HG02885 (cell line): ENCODE data around the gene APLF.
"Not testable (repeated sequence)": the region's sequence is repeated elsewhere in the genome, so short reads cannot be mapped to it uniquely, and the experiment has no call there.

Source experiments
- ATAC-seq: cut with Tn5 transposase; IDR thresholded peaks from one replicate; pipeline ENCODE4 v1.9.1; 2021; ENCODE audit warnings: mild to moderate bottlenecking; ENCODE audit not compliant: unreplicated experiment, poor library complexity

The APLF gene

DNA sequence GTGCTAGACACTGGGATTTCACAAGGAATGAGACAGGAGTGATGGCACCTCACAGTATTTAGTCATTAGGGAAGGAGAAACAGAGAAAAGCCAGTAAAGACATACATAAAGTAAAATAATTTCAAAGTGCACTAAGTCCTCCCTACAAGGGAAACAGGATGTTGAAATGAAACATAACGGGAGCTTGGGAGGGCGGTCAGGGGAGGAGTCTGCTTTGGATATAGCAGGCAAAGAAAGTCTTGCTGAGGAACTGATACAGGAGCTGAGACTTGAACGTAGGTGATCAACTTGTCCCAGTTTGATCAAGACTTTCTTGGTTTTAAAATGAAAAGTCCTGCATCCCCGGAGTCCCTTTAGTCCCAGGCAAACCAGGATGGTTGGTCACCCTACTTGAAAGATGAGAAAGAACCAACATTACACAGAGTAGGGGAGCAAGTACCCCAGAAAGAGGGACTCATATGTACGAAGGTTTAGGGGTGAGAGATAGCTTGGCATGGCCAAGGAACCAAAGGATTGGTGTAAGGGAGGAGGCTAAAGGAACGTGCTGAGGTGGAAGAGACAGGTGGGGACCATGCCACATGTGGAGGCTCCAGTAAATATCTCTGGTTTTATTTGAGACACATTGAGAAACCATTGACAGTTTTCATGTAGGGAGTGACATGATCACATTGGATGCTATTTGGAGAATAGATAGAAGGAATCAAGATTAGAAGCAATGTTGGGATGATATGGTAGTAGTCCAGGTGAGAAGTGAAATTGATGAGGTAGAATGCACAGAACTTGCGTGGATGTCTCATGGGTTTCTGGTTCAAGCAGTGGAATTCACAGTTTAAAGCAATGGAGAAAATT lies 28.7 kb upstream of the APLF start:
- no peak for ATAC-seq

DNA sequence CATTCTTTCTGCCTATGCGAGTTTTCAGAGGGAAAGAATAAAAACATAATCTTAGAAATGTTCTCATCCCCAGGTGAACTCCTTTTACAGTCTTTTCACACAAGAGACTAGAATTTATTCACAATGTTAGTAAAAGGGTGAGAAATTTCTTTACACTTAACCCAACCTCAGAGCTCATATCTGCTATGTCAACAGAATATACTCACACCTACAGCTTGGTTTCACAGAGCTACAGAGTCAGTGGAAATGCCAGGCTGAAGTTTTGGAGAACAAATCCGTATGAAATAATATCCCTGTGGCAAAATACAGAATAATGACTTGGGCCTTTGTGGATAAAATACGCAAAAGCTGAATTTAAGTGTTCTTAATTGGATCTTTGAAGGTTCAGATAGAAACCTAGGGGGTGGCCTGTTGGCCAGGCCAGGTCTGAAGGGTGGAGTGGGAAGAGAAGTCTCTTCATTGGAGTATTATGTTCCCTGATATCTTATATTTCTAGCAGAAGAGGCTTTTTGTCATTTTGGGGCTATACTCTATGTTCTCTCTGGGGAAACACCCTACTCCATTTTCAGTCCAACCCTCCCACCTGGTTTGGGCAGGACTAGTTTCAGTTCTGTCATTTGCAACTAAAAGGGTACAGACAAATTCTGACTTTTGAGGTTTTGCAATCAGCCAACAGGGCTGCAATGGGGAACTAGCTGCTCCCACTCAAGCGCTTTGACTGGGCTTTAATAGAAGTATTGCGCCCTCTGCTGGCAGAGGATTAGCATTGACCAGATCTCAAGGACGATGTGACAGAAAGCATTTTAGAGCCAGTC lies 26.0 kb upstream of the APLF start:
- peak; percentile 96 for ATAC-seq

DNA sequence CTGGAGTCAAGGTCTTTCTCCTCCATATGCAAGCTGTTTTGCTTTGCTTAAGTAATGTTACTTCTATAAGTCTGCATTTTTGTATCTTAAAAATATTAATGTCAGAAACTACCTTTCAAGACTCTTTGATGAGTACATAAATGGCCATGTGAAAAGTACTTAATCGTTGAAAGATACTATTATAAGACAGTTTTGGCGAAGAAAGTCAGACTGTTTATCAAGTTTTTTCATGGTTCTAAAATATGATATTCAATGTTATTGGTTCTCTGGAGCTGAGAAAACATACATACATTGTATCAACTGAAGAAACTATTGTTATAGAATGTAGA lies 25.4 kb upstream of the APLF start:
- no peak for ATAC-seq

DNA sequence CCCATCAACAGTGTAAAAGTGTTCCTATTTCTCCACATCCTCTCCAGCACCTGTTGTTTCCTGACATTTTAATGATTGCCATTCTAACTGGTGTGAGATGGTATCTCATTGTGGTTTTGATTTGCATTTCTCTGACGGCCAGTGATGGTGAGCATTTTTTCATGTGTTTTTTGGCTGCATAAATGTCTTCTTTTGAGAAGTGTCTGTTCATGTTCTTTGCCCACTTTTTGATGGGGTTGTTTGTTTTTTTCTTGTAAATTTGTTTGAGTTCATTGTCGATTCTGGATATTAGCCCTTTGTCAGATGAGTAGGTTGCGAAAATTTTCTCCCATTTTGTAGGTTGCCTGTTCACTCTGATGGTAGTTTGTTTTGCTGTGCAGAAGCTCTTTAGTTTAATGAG lies 21.0 kb upstream of the APLF start:
- not testable (repeated sequence) for ATAC-seq

DNA sequence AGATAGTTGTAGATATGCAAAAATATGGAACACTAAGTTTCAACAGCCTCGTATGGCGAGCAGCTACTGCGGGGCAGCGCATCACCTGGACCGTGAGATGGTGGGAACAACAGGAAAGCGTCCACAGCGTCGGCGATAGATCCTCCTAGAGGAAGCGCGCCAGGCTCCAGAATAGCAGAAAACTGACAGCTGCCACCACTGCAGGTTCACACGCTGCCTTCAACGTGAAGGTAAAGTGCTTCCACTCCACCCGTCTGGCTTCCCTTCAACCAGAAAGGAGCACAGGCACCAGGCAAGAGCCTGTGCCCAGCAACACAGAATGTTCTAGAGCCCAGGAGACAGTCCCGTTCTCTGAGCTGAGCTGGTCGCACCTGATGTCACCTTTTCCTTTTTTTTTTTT lies 20.3 kb upstream of the APLF start:
- no peak for ATAC-seq

DNA sequence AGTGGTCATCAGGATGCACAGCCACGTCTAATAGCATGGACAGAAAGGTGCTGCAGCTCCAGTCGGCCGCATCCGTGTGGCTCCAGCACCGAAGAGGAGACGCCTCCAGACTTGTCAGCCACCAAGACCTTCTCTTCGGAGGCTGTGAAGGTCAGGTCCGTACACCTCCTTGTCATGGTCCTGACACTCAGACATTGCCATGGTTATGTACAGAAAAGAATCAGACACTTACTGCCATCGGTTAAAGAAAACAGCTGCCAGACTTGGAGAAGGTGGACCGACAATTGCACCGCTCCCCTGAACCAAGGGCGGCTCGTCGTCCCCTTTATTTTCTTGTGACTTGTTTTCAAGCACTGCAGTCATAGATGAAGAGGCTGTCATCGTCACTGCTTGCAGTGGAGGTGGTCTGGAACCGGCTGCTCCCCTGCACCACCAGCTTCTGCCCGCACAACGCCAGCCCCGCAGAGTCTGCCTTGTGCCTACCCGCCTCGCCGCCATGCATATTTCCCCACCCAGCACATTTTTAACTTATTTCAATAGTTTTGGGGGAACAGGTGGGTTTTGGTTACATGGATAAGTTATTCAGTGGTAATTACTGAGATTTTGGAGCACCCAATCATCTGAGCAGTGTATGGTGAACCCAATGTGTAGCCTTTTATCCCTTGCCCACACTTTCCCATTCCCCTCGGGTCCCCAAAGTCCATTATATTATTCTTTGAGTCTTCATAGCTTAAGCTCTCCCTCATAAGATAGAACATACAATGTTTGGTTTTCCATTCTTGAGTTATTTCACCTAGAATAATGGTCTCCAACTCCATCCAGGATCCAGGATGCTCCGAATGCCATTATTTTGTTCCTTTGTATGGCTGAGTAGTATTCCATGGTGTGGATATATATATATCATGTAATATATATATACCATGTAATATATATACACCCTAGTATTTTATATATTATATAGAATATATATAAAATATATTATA lies 18.4 kb upstream of the APLF start:
- ATAC-seq = no peak

DNA sequence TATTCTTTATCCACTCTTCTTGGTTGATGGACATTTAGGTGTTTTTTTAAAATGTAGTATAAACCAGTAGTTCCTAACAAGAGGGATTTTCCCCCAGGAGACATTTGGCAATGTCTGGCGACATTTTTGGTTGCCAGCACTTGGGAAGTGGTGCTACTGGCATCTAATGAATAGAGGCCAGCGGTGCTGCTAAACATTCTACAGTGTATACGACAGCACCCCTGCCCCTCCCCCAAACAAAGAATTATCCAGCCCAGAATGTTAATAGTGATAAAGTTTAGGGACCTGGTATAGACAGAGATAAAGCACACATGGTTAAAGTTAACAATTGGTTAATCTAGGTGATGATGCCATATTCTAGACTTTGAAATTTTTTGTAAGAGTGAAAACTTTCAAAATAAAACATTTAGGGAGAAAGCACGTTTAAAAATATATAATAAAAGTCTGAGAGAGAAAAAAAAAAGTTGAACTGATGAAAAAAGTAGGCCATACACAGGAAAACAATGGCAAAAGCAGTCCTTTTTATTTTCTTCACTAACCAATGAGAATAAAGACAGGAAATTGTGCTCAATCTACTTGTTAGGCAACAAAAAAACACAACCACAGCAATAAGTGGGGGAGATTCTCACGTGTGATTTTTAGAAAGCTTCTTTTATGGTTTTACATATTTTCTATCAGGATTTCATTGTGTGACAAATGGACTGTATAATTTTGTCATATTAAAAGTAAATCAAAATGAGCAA lies 15.1 kb upstream of the APLF start:
- no peak for ATAC-seq

DNA sequence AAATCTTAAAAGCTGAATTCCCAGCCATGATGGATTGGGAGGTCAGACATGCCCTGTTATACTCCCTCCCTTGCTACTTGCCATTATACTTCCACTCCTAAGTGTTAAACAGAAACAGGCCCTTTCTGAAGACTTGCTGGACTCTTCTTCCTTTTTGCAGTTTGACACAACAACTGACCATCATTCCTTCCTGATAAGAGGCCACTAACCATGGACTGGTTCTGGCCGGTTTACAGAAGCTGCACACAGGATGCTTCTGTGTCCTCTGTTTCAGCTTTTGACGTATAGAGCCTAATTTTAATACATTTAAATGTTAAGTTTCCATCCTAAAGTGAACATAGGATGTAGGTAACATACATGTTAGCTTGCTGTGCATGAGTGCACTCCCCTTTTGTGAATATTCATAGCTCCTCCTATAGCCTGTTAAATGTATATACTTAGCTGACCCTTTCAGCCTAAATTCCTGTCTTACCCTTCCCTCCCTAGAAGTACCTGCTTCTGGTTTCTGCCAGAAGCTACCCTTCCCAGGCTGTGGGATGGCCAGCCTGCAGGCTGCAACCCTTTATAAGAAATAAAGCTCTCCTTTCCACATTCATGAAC lies 13.5 kb upstream of the APLF start:
- no peak for ATAC-seq

DNA sequence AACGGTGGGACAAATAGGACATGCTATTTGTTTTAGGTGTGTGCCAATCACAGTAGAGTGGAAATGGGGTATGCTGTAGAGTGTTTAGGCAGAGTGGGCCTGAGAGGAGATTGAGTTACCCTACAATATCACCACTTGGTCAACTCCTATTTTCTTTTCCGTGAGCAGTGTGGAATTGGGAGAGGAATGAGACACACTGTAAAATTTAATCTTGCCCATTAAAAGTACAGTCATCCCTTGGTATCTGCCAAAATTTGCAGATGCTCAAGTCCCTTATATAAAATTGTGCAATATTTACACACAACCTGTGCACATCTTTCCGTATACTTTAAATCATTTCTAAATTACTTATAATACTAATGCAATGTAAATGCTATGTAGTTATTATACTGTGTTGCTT lies 12.7 kb upstream of the APLF start:
- ATAC-seq = no peak

DNA sequence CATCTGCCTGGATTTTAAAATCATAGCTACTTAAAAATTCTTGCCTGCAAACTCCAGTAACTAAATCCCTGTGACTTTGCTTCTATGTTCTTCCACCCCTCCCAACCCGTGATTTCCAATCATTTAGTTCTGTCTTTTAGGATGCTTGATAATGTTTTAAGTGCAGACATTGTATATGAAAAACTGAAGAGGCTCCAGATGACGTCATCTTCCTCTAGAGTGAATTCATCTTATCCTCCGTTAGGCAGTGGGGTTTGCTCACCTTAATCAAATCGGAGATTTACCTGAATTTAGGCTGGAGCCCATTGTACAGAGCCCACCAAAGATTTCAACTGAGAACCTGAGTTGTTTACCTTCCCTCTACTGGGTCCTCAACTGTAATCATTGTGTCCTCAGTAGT lies 11.2 kb upstream of the APLF start:
- no peak for ATAC-seq

DNA sequence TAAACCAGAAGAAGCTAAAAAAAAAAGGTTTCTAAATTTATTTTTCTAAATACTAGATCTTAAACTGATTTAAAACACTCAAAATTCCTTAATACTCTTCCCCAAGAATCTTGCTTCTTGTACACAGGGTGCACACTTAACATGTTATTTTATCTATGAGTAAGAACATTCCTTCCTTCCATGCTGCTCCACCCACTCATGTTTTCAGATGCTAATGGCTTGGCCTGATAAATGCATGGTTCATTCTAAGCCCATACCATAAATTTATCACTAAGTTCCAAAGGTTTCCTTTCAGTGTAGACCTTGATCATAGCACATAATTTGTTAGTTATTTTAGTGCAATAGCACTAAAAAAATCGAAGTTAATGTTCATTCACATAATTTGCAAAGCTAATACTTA lies 8.4 kb upstream of the APLF start:
- no peak for ATAC-seq

DNA sequence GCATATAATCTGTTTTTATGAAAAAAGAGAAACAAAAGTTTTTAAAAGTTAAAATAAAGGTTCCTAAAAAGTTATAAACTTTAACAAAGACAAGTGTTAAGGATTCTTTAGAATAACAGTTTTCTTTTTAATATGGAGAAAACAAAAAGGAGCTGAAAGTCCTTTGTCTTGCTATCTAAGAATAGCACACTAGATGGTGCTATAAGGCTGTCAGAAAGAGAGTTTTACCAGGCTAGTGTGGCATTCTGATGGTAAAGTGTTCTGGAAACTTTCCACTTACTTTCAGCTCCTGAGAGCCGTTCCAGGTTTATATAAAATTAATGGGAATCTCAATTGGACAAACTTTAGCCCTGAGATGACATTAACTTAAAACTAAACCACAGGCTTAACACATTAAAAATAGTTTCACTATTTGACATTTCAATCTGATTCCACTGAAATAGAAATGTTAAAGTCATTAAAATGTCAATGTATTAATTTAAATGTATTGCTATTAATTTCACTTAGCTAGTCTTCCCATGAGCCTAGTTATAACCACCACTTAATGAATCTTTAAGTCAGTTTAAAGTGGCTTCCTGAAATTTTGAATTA lies 4.0 kb upstream of the APLF start:
- ATAC-seq = no peak

DNA sequence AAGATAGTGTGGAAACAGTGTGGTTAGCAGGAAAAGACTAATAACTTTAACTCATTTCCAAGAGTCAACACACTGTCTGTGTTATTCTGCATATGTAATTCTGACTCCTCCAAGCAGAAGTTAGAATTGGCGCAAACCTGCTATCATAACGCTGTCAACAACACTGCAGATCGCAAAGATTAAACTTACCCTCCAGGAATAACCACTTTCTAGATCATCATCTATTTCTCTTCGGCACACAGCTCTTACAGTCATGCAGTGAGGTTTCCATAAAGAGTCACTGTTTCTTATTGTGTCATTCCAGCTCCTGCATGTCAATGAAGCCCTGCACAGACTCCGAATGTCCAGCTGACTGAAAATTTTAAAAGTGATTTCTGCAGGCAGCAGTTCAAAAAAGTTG lies 2.7 kb upstream of the APLF start:
- no peak for ATAC-seq

DNA sequence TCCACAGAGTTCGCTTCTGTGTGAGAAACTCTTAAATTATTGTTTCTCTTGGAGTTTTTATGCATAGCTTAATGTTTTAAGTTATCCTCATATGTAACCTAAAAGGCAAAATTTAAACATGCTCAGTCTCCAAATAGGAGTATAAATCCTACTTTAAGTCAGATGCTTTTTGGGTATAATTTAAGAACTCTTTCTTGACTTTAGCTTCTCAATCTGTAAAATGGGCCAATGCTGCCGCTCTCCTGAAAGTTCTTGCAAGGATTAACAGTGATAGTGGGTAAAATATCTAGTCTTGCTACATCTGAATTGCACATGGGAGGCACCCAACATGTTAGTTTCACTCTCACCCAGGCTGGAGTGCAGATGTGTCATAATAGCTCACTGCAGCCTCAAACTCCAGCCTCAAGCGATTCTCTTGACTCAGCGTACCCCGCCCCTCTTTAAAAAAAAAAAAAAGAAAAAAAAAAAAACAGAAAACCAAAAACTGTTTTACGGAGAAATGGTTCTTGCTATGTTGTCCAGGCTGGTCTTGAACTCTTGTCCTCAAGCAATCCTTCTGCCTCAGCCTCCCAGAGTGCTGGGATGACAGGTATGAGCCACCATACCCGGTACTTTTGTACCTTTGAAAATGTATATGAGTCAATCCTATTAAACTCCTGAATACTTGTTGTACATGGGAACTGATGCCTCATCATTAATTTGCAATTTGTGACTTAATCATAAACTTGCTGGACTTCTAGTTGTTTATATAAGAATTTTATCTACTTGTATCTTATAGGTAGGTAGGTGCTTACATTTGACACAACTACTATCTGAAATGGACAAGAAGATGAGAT lies 2.1 kb upstream of the APLF start:
- no peak for ATAC-seq

DNA sequence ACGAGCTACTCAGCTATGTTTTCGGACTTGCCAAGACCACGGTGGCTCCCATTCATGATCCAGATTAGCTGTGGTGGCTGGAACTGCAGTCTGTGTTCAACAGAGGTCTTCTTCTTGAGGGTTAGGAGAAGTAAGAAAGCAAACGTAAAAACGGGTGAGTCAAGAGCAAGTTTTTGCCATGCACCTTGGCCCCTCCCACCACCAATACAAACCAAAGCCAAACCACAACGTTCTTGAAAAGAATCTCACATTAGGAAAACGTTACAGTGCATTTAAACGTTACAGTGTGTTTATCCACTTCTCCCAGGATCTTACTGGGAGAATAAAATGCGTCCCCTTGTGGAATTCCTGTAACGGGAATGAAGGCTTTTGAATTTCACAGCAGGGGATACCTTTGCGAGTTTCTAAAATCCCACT lies 1.0 kb upstream of the APLF start:
- no peak for ATAC-seq

DNA sequence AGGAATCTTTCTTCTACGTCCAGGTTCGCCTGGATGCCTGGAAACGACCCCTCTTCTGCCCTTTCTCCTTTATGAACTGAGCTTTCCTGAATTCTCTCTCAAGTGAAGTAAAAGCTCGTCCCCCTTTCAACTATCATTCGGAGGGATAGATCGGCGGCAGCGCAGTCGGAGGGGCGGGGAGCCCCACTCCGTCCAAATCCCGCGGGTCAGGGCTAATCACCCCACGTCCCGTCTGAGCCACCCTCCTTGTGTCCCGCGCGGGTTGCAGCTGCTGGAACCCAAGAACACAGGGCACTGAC lies 658 bp upstream of the APLF start:
- ATAC-seq = peak; percentile 30

DNA sequence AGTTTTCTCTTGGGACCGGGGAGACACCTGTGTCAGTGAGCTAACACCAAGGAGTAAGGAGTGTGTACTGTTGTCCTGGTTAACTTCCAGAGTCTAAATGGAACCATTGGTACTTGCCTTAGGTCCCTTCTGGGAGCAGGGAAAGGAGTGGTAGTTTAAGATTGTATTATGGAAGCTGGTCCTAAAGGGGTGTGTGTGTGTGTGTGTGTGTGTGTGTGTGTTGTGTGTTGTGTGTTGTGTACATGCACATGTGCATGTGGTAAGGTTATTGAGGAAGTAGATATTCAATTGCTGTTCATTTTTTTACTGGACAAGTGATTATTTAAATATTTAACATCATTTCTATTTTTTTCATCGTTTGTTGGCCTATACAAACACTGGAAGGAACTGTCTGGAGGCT lies 1.4 kb downstream of the APLF start:
- no peak for ATAC-seq

DNA sequence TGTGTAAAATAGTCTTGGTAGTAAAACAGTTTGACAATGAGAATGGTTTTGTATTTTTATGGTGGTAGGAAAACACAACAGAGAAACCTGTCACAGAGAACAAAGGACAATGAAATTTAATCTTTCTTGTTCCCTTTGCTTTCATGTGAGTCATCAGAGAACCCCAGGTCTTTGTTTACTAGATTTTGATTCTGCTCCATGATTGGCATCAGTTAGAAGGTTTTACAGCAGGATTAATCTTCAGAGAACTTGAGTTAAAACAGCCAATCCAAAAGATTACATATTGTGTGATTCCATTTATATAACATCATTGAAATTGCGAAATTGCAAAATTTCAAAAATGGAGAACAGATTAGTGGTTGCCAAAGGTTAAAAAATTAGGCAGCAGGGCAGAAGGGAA lies 2.5 kb downstream of the APLF start:
- ATAC-seq = no peak

DNA sequence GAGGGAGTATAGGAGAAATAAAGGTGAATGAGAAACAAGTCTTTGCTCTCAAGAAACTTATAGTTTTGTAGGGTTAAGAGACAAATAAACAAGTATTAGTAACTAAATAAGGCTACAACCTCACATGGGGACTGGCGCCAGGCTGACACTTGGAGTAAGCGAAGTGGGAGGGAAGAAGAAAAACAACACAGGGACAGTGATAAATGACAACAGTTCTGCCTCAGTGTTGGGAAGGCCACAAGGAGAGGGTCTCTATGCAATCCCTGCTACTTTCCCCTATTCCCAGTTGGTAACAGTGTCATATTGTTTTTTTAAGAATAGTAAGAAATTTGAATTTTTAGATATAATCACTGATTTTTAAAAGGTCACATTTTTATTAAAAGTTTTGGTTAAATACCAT lies 4.0 kb downstream of the APLF start:
- no peak for ATAC-seq
